ENCODE data around the gene FLRT2.

DNA sequence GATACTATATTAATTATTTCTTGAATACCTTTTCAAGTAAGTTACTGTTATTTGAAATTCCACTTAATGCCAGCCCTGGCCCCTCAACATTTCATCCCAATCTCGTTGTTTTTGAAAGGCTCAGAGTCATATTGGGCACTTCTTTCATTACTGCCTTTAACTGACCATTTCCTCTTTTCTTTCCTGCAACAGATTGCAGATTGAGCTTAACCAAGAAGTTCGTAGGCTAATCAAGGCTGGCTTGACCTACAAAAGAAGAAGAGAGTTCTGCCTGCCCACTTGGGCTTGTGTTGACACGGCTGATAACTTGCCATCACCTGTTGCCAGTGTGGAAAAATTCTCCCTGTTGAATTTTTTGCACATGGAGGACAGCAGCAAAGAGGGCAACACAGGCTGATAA, 91.0 kb downstream of the FLRT2 start:
- TF ChIP-seq CTCF (conservative IDR thresholded peaks at IDR 0.05) (no peak), ZFX (IDR thresholded peaks at IDR 0.05) (no peak)

Measured in C4-2B (cell line).